Stimulated activated CD4-positive, alpha-beta T cell treated with anti-CD3 and anti-CD28 coated beads, TNF-alpha, amount 100 ng/mL, for 24 hours (primary cell): ENCODE results near the gene OR6Q1.
"Not testable (repeated sequence)": the region's sequence is repeated elsewhere in the genome, so short reads cannot be mapped to it uniquely, and the experiment has no call there.

Source experiments
- DNase-seq, 3 experiments: peaks; one replicate each; pipeline ENCODE4 v3.0.0-alpha.2; 2020; ENCODE audit warnings: low read depth in 3 of 3

OR6Q1 gene

GRCh38 chr11:58030653-58031052 lies at the start of gene OR6Q1:
Gene OR6Q1, plus strand, starts transcription at chr11:58030953. Its CDS starts 0 bp downstream, at chr11:58030953.
- no peak for DNase-seq

- no peak for DNase-seq
These were observed 49.2 kb upstream of the OR6Q1 start for GRCh38 chr11:57981536-57981935.

- no peak for DNase-seq
These were observed 48.0 kb upstream of the OR6Q1 start for GRCh38 chr11:57982776-57983175.

GRCh38 chr11:57983191-57983590 lies 47.6 kb upstream of the OR6Q1 start:
- no peak for DNase-seq

- not testable (repeated sequence) for DNase-seq
These were observed 31.2 kb upstream of the OR6Q1 start for GRCh38 chr11:57999523-57999922.

- DNase-seq = not testable (repeated sequence)
These were observed 30.7 kb upstream of the OR6Q1 start for GRCh38 chr11:58000021-58000420.

- no peak for DNase-seq
These were observed 30.1 kb upstream of the OR6Q1 start for GRCh38 chr11:58000699-58001098.

GRCh38 chr11:58003036-58003435 lies 27.7 kb upstream of the OR6Q1 start:
- no peak for DNase-seq

- no peak for DNase-seq
These were observed 27.2 kb upstream of the OR6Q1 start for GRCh38 chr11:58003591-58003990.

- no peak for DNase-seq
These were observed 26.1 kb upstream of the OR6Q1 start for GRCh38 chr11:58004664-58005063.

- DNase-seq = no peak
These were observed 23.8 kb upstream of the OR6Q1 start for GRCh38 chr11:58006940-58007339.

GRCh38 chr11:58011771-58012170 lies 19.0 kb upstream of the OR6Q1 start:
- DNase-seq = no peak

- no peak for DNase-seq
These were observed 7.3 kb upstream of the OR6Q1 start, which contains the start of gene OR9Q1 for GRCh38 chr11:58023435-58023931. Gene OR9Q1, plus strand, starts transcription at chr11:58023881. Its CDS starts 155,564 bp downstream, at chr11:58179445.

GRCh38 chr11:58024601-58025091 lies 6.1 kb upstream of the OR6Q1 start:
- DNase-seq = no peak

GRCh38 chr11:58027341-58027740 lies 3.4 kb upstream of the OR6Q1 start:
- DNase-seq = no peak

GRCh38 chr11:58028687-58029411 lies 1.9 kb upstream of the OR6Q1 start:
- no peak for DNase-seq

- DNase-seq = no peak
These were observed 3.7 kb downstream of the OR6Q1 start for GRCh38 chr11:58034471-58034870.

GRCh38 chr11:58039589-58039988 lies 8.8 kb downstream of the OR6Q1 start:
- DNase-seq = no peak

GRCh38 chr11:58043379-58043778 lies 12.6 kb downstream of the OR6Q1 start:
- DNase-seq = no peak

GRCh38 chr11:58046231-58046630 lies 15.5 kb downstream of the OR6Q1 start:
- no peak for DNase-seq

- no peak for DNase-seq
These were observed 17.1 kb downstream of the OR6Q1 start for GRCh38 chr11:58047818-58048217.

- no peak for DNase-seq
These were observed 25.2 kb downstream of the OR6Q1 start for GRCh38 chr11:58055806-58056401.

GRCh38 chr11:58057481-58057880 lies 26.7 kb downstream of the OR6Q1 start:
- DNase-seq = no peak
